SK-N-SH treated with all-trans-retinoic acid at 6 μM for 48 hours (cell line): ENCODE results near the gene EIF4ENIF1.

Experiments used
- ATAC-seq: fragments of 200-7000 bp; cut with Tn5 transposase; 3 replicates; pipeline ENCODE4 v1.9.1; 2020; ENCODE audit warnings: mild to moderate bottlenecking, moderate library complexity
- ARNTL ChIP-seq: fragments of 450-650 bp; formaldehyde crosslinking; IDR thresholded peaks from 2 replicates; pipeline ENCODE4 v1.5.0; 2020; ENCODE audit warnings: low read depth, mild to moderate bottlenecking, moderate library complexity, borderline replicate concordance
- BACH2 ChIP-seq: fragments of 250-450 bp; sonication (Bioruptor Pico); IDR thresholded peaks from 2 replicates; pipeline ENCODE4 v1.9.0; 2021; ENCODE audit warnings: mild to moderate bottlenecking, borderline replicate concordance
- CSDC2 ChIP-seq: fragments of 250-450 bp; sonication (Bioruptor Pico); IDR thresholded peaks from 2 replicates; pipeline ENCODE4 v1.5.0; 2020; ENCODE audit warnings: mild to moderate bottlenecking, moderate library complexity
- OSR1 ChIP-seq: fragments of 250-450 bp; sonication (Bioruptor Pico); IDR thresholded peaks from 2 replicates; pipeline ENCODE4 v1.8.0; 2022; ENCODE audit warnings: moderate library complexity, mild to moderate bottlenecking, inconsistent platforms
- PPARA ChIP-seq: fragments of 250-450 bp; sonication (Bioruptor Pico); IDR thresholded peaks from 2 replicates; pipeline ENCODE4 v1.5.0; 2020; ENCODE audit warnings: mild to moderate bottlenecking, borderline replicate concordance
- RARB ChIP-seq: fragments of 250-450 bp; sonication (Bioruptor Pico); IDR thresholded peaks from 2 replicates; pipeline ENCODE4 v1.8.0; 2021; ENCODE audit warnings: mild to moderate bottlenecking, moderate library complexity
- SNAI2 ChIP-seq: fragments of 250-450 bp; sonication (Bioruptor Pico); IDR thresholded peaks from 2 replicates; pipeline ENCODE4 v1.5.0; 2020; ENCODE audit warnings: mild to moderate bottlenecking, moderate library complexity
- TOX ChIP-seq: fragments of 250-450 bp; sonication (Bioruptor Pico); IDR thresholded peaks from 2 replicates; pipeline ENCODE4 v1.8.0; 2021; ENCODE audit warnings: mild to moderate bottlenecking, moderate library complexity, borderline replicate concordance
- ZFP3 ChIP-seq: fragments of 250-450 bp; sonication (Bioruptor Pico); IDR thresholded peaks from 2 replicates; pipeline ENCODE4 v1.5.0; 2020; ENCODE audit warnings: mild to moderate bottlenecking, moderate library complexity
- ZFP30 ChIP-seq: fragments of 450-650 bp; formaldehyde crosslinking; IDR thresholded peaks from 2 replicates; pipeline ENCODE4 v1.5.0; 2022; ENCODE audit warnings: mild to moderate bottlenecking, moderate library complexity
- ZNF565 ChIP-seq: fragments of 450-650 bp; formaldehyde crosslinking; conservative IDR thresholded peaks from 2 replicates; pipeline ENCODE4 v1.5.0; 2020; ENCODE audit warnings: low read depth, mild to moderate bottlenecking, moderate library complexity
- ZNF70 ChIP-seq: fragments of 450-650 bp; formaldehyde crosslinking; IDR thresholded peaks from 2 replicates; pipeline ENCODE4 v1.5.0; 2020; ENCODE audit warnings: mild to moderate bottlenecking, moderate library complexity
- TF ChIP-seq, protein P1 (sequence below): fragments of 250-450 bp; sonication (Bioruptor Pico); IDR thresholded peaks from 2 replicates; pipeline ENCODE4 v1.8.0; 2021; ENCODE audit warnings: low read depth, mild to moderate bottlenecking, moderate library complexity, borderline replicate concordance
- TF ChIP-seq, protein P2 (sequence below): fragments of 250-450 bp; sonication (Bioruptor Pico); IDR thresholded peaks from 2 replicates; pipeline ENCODE4 v1.5.1; 2021; ENCODE audit warnings: mild to moderate bottlenecking, moderate library complexity
- TF ChIP-seq, protein P3 (sequence below): fragments of 250-450 bp; sonication (Bioruptor Pico); IDR thresholded peaks from 2 replicates; pipeline ENCODE4 v1.8.0; 2020; ENCODE audit warnings: mild to moderate bottlenecking, moderate library complexity, borderline replicate concordance
- TF ChIP-seq, protein P4 (sequence below): fragments of 250-450 bp; sonication (Bioruptor Pico); IDR thresholded peaks from 2 replicates; pipeline ENCODE4 v1.5.0; 2020; ENCODE audit warnings: mild to moderate bottlenecking, moderate library complexity

Gene EIF4ENIF1

DNA sequence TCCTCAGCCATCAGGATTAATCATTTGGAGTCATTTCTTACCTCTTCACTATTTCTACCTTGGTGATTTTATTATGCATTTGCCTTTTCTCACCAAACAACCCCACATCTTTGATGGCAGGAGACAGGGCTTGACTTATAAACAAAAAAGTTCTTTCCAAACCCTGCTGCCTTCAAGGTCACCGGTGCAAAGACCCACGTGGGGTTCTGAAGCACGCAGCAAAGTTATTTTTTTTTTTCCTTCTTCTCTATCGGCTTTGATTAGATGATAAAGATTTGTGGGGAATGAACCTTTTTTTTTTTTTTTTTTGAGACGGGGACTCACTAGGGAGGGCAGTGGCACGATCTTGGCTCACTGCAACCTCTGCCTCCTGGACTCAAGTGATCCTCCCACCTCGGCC lies 46.1 kb downstream of the EIF4ENIF1 start:
- ATAC-seq = no peak
- TF ChIP-seq ZNF70 (CRISPR knock-in tag) (no peak), ZFP30 (no peak), RARB (no peak), CSDC2 (no peak), PPARA (CRISPR knock-in tag) (no peak), BACH2 (CRISPR knock-in tag) (no peak), ZFP3 (no peak), SNAI2 (CRISPR knock-in tag) (no peak), ZNF565 (CRISPR knock-in tag) (no peak)
- TF ChIP-seq, protein P1, sequence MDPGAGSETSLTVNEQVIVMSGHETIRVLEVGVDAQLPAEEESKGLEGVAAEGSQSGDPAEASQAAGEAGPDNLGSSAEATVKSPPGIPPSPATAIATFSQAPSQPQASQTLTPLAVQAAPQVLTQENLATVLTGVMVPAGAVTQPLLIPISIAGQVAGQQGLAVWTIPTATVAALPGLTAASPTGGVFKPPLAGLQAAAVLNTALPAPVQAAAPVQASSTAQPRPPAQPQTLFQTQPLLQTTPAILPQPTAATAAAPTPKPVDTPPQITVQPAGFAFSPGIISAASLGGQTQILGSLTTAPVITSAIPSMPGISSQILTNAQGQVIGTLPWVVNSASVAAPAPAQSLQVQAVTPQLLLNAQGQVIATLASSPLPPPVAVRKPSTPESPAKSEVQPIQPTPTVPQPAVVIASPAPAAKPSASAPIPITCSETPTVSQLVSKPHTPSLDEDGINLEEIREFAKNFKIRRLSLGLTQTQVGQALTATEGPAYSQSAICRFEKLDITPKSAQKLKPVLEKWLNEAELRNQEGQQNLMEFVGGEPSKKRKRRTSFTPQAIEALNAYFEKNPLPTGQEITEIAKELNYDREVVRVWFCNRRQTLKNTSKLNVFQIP (CRISPR knock-in tag) = no peak
- TF ChIP-seq, protein P2, sequence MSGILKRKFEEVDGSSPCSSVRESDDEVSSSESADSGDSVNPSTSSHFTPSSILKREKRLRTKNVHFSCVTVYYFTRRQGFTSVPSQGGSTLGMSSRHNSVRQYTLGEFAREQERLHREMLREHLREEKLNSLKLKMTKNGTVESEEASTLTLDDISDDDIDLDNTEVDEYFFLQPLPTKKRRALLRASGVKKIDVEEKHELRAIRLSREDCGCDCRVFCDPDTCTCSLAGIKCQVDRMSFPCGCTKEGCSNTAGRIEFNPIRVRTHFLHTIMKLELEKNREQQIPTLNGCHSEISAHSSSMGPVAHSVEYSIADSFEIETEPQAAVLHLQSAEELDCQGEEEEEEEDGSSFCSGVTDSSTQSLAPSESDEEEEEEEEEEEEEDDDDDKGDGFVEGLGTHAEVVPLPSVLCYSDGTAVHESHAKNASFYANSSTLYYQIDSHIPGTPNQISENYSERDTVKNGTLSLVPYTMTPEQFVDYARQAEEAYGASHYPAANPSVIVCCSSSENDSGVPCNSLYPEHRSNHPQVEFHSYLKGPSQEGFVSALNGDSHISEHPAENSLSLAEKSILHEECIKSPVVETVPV = no peak
- TF ChIP-seq, protein P3, sequence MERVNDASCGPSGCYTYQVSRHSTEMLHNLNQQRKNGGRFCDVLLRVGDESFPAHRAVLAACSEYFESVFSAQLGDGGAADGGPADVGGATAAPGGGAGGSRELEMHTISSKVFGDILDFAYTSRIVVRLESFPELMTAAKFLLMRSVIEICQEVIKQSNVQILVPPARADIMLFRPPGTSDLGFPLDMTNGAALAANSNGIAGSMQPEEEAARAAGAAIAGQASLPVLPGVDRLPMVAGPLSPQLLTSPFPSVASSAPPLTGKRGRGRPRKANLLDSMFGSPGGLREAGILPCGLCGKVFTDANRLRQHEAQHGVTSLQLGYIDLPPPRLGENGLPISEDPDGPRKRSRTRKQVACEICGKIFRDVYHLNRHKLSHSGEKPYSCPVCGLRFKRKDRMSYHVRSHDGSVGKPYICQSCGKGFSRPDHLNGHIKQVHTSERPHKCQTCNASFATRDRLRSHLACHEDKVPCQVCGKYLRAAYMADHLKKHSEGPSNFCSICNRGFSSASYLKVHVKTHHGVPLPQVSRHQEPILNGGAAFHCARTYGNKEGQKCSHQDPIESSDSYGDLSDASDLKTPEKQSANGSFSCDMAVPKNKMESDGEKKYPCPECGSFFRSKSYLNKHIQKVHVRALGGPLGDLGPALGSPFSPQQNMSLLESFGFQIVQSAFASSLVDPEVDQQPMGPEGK (CRISPR knock-in tag) = no peak

DNA sequence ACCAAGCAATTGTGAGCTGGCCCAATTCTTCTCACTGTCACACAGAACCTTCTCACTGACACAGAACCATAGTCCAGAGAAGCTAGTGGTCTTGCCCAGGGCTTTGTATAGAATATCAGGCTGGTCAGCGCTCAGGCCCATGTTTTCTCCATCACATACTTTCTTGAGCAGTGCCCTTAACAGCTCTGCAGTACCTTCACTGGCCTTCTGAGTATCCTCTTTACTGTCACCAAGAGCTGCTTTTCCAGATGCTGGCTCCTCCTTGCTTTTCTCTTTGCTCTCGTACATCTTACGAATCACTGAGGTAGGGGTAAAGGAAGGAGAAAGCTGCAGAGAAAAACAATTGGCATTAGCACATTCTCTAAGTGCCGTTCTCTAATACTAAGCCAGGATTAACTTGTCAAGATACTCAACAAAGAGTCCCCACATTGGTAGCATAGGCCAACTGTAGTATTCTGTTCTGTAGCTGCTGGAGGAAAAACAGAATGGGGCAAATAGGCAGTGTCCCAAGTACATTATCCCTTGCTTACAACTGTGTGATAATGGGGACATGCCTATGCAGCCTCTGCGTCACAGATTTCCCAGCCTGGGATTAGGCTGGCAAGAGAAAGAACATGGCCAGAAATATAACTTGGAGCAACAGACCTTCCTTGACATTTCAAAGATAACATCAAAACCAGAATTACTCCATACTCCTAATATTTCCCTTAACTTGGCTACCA lies 46.7 kb downstream of the EIF4ENIF1 start:
- TF ChIP-seq ZNF565 (CRISPR knock-in tag) = no peak
- TF ChIP-seq OSR1 (CRISPR knock-in tag) = no peak
- TF ChIP-seq, all 23 proteins: peak for 0
- ATAC-seq = peak; percentile 24; the same call in 2 of the 3 replicates

DNA sequence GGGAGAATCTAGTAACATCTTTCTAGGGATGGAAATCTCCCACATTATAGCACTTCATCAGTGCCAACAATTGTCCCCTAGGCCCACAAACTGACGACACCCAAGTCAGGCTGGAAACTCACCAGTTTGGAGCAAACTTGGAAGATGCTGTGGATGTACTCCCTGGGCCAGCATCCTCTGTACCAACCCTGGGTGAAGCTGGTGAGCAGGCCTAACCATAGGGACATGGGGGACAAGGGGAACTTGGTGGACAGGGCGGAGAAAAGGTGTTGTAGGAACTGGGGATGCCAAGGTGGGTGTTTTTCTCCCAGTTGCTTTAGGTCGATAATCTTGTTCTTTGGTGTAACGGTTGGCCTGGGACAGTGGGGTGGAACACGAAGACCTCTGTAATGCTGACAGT lies 48.0 kb downstream of the EIF4ENIF1 start:
- TF ChIP-seq ZNF565 (CRISPR knock-in tag) (no peak), OSR1 (CRISPR knock-in tag) (no peak), RARB (no peak)
- ATAC-seq = no peak

DNA sequence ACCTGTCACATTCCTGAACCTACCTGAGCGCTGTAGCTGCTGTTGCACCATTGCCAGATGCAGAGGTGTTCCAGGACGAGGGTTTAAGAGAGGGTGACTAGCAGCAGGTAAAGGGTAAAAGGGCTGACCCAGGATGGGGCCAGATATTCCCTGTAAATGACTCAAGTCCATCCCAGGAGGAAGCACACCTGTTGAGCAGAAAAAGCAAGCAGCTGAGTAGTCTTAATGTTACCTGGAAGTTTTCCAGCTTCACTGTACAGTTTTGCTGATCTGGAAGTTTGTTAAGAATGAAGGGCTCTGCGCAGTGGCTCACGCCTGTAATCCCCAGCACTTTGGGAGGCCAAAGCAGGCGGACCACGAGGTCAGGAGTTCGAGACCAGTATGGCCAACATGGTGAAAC lies 49.0 kb downstream of the EIF4ENIF1 start:
- no peak for ATAC-seq
- TF ChIP-seq ARNTL (CRISPR knock-in tag) (no peak), OSR1 (CRISPR knock-in tag) (no peak), SNAI2 (CRISPR knock-in tag) (no peak), RARB (no peak), TOX (no peak)
- TF ChIP-seq, protein P2 = no peak
- TF ChIP-seq, protein P4, sequence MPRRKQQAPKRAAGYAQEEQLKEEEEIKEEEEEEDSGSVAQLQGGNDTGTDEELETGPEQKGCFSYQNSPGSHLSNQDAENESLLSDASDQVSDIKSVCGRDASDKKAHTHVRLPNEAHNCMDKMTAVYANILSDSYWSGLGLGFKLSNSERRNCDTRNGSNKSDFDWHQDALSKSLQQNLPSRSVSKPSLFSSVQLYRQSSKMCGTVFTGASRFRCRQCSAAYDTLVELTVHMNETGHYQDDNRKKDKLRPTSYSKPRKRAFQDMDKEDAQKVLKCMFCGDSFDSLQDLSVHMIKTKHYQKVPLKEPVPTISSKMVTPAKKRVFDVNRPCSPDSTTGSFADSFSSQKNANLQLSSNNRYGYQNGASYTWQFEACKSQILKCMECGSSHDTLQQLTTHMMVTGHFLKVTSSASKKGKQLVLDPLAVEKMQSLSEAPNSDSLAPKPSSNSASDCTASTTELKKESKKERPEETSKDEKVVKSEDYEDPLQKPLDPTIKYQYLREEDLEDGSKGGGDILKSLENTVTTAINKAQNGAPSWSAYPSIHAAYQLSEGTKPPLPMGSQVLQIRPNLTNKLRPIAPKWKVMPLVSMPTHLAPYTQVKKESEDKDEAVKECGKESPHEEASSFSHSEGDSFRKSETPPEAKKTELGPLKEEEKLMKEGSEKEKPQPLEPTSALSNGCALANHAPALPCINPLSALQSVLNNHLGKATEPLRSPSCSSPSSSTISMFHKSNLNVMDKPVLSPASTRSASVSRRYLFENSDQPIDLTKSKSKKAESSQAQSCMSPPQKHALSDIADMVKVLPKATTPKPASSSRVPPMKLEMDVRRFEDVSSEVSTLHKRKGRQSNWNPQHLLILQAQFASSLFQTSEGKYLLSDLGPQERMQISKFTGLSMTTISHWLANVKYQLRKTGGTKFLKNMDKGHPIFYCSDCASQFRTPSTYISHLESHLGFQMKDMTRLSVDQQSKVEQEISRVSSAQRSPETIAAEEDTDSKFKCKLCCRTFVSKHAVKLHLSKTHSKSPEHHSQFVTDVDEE (CRISPR knock-in tag) = no peak
- TF ChIP-seq, protein P1 (CRISPR knock-in tag) = no peak
